Left ventricle myocardium superior (tissue), 1 donor: ENCODE measurements around the gene MGAT5. TPM values are rescaled to one million over a fixed set of nuclear protein-coding genes. Genes with fewer than 3 reads are reported as not detected.

ENCODE experiments used
- ATAC-seq: fragments of 200-7000 bp; cut with Tn5 transposase; one replicate; pipeline ENCODE4 v1.9.1; 2020; ENCODE audit warnings: mild to moderate bottlenecking, moderate library complexity
- DNase-seq: peaks from one replicate; pipeline ENCODE4 v3.0.0-alpha.2; 2020
- intact Hi-C: fragments of 100-400 bp; cut with micrococcal nuclease; formaldehyde crosslinking; loops from one replicate; pipeline ENCODE4 v1.11.0; 2022
- total RNA-seq: library from RNA; stranded (reverse); fragmentation: NEBNext Ultra II Directional; extraction: Animal tissue kit (Norgen Biotek cat#: 25700); gene quantifications from one replicate; pipeline ENCODE4 v1.2.1, GENCODE V29; 2021
- donor health status: DM: no; HTN: yes; CAD: no; lungs with severe emphysema.

Gene MGAT5
- total RNA-seq, 1 donor from 2014 or later = 98.1 TPM

GRCh38 chr2:134446383-134447017 is 192.6 kb downstream of the MGAT5 start:
- DNase-seq = no peak
- ATAC-seq = no peak
- intact Hi-C loops = no loop called here

GRCh38 chr2:134447669-134448068 is 193.8 kb downstream of the MGAT5 start:
- DNase-seq (no peak), ATAC-seq (no peak)
- intact Hi-C loops = no loop called here

DNA sequence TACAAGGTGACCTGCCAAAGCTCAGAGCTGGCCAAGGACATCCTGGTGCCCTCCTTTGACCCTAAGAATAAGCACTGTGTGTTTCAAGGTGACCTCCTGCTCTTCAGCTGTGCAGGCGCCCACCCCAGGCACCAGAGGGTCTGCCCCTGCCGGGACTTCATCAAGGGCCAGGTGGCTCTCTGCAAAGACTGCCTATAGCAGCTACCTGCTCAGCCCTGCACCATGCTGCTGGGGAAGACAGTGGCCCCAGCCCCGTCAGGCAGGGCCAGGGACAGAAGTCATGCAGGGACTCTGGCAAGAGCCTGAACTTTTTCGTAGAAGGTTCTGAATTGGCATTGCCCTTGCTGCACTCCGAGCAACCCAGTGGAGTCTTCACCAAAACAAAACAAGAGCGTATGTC is 194.8 kb downstream of the MGAT5 start:
- intact Hi-C loops = no loop called here
- ATAC-seq (no peak), DNase-seq (no peak)

DNA sequence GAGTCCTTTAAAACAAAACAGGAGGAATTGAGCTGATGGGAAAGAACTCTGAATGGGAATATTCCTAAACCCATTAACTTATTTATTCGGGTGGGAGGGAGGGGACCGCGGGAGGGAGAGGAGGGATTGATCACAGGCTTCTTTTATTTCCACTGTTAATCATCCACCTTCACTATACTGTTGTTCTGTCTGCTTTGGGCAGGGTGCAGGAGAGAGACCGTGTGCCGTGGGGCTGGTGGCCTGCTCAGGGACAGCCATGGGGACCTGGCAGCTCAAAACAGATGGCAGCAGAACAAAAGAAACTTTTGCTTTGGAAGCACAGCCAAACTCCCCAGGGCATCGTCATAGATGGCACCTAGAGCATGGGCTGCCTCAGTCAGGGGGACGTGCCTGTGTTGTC is 195.3 kb downstream of the MGAT5 start:
- no peak for DNase-seq
- ATAC-seq = no peak
- intact Hi-C loops = no loop called here

- no peak for ATAC-seq
- DNase-seq = no peak
- intact Hi-C loops = loop anchor here (5.0 kb wide), 1 partner anchor 447 kb away; no protein-coding TSS in a partner anchor
Measured at GRCh38 chr2:134449751-134450513, 196.1 kb downstream of the MGAT5 start.

- intact Hi-C loops = loop anchor here (5.0 kb wide), 1 partner anchor 446 kb away; no protein-coding TSS in a partner anchor
- ATAC-seq = no peak
Measured at GRCh38 chr2:134451347-134451630, 197.4 kb downstream of the MGAT5 start.

DNA sequence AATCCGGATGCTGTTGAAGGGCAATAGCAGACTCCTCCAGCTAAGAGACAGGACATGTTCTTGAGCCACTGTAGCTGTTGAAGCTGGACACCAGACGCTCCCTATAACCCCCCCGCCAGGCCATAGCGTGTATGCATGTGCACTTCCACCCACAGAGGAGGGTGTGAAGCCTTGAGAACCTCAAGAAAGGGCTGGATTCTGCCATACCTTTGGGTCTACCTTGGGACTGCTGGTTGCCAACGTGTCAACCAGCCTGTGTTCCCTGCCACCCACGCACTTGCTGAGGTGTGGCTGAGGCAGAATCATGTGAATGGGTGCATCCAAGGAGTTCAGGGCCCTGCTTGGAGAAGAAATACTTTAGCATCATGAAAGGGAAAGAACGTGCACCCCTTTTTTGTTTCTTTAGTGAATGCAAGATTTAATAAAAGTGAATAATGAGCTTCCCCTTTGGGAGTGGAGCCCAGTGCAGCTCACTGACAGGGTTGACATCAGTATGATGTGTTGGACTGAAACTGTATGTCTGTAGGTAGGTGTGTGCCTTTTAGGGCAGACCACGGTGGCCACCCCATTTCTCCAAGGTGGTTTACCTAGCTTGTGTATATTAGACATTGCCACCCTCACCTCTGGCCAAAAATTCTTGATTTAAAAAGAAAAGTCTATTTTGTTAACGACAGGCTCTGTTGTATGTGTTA is 198.3 kb downstream of the MGAT5 start:
- DNase-seq = no peak
- no peak for ATAC-seq
- intact Hi-C loops = loop anchor here (5.0 kb wide), 1 partner anchor 445 kb away; no protein-coding TSS in a partner anchor

More at GRCh38 chr2:134451347-134451630, 197.4 kb downstream of the MGAT5 start:
- no peak for DNase-seq

DNA sequence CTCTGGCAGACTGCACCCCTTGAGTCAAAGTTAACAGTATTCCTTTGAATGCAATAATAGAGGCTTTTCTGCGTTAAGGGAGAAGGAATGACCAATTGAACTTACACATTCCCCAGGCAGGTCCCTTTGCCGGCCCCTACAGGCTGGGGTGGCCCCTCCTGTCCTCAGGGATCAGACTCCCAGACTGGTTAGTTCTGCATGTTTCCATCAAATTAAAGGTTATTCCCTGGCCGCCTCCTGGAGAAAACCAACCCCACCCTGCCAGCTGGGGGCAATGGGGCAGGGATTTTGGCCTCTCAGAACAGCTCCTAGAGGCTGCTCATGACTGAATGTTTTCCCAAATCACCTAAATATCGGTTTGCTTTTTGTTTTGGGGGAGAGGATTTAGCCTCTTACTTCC is 199.6 kb downstream of the MGAT5 start:
- intact Hi-C loops = loop anchor here (5.0 kb wide), 1 partner anchor 444 kb away; no protein-coding TSS in a partner anchor
- ATAC-seq (no peak), DNase-seq (no peak)

DNA sequence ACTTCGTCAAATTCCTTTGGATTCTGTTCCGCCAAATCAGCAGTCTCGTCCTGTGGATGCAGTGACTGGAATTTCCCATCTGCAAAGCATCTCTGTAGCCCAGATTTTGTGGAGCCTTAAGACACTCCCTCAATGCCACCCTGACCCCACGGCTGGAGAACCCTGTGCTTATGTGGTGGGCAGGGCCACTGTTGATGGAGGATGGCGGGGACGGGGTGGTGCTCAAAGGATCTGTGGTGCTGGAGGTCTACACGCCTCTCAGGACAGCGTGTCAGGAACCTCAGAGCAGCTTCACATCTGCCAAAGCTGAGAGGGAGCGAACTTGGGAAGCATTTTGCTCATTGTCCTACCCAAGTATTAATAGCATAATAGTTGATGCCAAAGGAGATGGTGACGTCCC is 200.1 kb downstream of the MGAT5 start:
- no peak for DNase-seq
- intact Hi-C loops = loop anchor here (5.0 kb wide), 1 partner anchor 443 kb away; no protein-coding TSS in a partner anchor
- ATAC-seq = no peak

DNA sequence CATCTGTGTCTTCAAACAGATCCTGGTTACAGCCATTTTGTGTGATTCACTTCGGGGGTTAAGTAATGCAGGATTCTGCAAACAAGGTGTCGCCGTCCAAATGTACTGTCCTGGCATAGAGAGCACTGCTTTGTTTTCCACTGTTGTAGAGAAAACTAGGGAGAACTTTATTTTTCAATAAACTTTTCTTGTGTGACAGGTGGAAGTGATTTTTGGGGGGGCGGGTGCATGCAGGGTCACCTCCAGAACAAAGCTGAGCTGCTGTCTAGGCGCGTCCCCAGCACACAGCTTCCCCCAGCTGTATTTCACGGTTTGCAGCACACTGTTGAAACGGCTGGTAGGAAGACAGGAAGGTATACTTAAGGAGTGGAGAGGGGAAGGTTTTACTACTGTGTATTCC is 200.6 kb downstream of the MGAT5 start:
- DNase-seq (no peak), ATAC-seq (no peak)
- intact Hi-C loops = loop anchor here (5.0 kb wide), 1 partner anchor 443 kb away; no protein-coding TSS in a partner anchor

- intact Hi-C loops = loop anchor here (5.0 kb wide), 1 partner anchor 442 kb away; no protein-coding TSS in a partner anchor
- DNase-seq (no peak), ATAC-seq (no peak)
Measured at GRCh38 chr2:134454931-134455330, 201.1 kb downstream of the MGAT5 start.

DNA sequence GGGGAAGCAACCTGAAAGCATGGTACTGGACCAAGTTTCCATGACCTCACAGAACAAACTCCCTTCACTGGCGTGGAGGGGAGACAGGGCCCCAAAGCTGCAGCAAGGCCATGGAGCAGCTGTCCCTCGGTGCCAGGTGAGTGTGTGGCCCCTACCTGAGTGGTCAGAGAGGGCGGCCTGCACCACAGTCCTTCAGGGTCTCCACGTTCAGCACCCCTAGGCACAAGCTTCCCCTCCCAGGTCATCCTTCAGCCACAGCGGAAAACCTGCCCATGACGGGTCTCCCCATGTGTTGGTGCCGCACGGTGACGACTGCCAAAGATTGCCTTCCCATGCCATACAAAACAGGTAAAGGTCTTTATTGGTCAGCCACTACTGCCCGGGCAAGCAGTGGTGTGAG is 201.6 kb downstream of the MGAT5 start:
- ATAC-seq (no peak), DNase-seq (no peak)
- intact Hi-C loops = no loop called here

DNA sequence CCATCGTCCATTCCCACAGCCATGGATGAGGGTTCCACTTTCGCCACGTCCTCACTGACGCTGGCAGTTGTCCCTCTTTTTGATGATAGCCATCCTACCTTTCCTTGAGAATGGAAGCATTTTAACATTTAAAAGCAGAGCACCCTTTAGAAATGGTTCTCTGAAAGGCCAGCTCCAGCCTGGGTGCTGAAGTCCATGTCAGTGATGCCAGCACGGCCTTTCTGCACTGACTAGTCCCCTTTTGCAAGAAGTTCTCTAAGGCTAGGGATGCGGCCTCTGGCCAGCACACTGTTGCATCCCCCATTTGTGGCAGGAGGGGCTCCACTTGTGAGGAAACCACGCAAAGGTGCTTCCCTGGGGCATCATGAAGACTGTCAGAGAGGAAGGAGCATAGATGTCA is 203.5 kb downstream of the MGAT5 start:
- intact Hi-C loops = no loop called here
- DNase-seq (no peak), ATAC-seq (no peak)

- DNase-seq (no peak), ATAC-seq (no peak)
- intact Hi-C loops = no loop called here
Measured at GRCh38 chr2:134457765-134458472, 204.0 kb downstream of the MGAT5 start.

GRCh38 chr2:134458473-134458853 is 204.6 kb downstream of the MGAT5 start:
- no peak for ATAC-seq
- intact Hi-C loops = no loop called here
- DNase-seq = no peak

- DNase-seq = no peak
- intact Hi-C loops = no loop called here
- ATAC-seq = no peak
Measured at GRCh38 chr2:134458950-134459349, 205.1 kb downstream of the MGAT5 start.

DNA sequence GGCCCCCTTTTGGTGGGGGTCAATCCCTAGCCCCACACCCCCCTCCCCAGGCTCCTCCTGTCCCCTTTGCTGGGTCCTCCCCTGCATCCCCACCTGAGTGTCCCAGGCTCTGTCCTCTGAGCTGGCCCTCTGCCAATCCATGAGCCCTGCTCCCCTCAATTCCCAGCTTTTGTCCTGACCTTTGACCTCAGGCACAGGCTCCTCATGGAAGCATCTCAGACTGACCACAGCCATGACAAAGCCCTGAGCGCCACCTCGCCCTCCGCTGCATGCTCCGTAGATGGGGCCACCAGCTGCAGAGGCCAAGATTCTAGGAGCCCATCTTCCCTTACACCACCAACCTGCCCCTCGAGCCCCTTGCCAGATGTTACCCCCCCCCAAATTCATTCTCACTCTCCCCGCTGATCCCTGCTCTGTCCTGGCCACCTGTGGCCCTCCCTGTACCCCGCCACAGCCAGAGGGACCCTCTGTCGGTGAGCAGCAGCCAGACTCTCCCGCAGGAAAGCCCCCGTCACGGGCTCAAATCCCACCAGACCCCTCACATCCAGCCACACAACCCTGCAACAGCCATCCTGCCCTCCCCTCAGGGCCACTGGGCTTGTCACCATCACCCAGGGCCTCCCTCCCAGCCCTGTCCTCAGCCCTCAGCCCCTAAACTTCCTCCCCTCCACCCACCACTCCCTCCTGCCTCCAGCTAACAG is 206.0 kb downstream of the MGAT5 start:
- no peak for DNase-seq
- intact Hi-C loops = no loop called here
- ATAC-seq = no peak

DNA sequence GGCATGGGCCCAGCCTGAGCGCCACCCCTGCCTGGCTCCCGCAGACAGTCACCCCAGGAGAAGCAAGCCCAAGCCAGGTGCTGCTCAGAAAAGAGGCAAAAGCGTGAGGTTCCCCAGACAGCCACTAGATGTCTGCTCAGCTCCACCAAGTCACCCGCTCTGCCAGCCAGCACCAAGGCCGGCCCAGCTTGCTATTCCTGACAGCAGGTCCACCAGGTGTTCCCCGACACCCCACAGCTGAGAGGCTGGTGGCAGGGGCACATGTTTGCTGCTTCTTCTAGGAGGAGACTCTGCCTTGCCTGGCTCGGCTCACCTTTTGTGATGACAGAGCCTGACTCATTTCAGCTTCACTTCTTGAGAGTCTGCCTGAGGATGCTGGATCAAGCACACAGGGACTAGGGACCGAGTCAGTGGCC is 206.7 kb downstream of the MGAT5 start:
- DNase-seq (peak; percentile 73), ATAC-seq (peak; percentile 86)
- intact Hi-C loops = no loop called here

GRCh38 chr2:134461511-134461910 is 207.6 kb downstream of the MGAT5 start:
- intact Hi-C loops = no loop called here
- ATAC-seq (no peak), DNase-seq (no peak)
